Measurements from ENCODE around the gene MAB21L3. TPM values are rescaled to one million over a fixed set of nuclear protein-coding genes. Genes with fewer than 3 reads are reported as not detected.

The MAB21L3 gene
- total and polyA plus RNA-seq, 12 donors = 0.07 TPM; not detected in 11

GRCh38 chr1:116127123-116127847, 16.1 kb downstream of the MAB21L3 start:
- no peak overlapping the region for H3K4me3 ChIP-seq
- ATAC-seq = no peak
- no peak for DNase-seq
- no peaks in the 10 kb centered on the region for H3K9me3 ChIP-seq
- intact Hi-C loops (cut with DNase I) = no loop called here
- H3K36me3 ChIP-seq = no peaks in the 10 kb centered on the region
- TF ChIP-seq CTCF (IDR thresholded peaks at IDR 0.05) = no peak
- H3K27ac ChIP-seq = no peak overlapping the region
- no peaks in the 10 kb centered on the region for H3K4me1 ChIP-seq
- H3K27me3 ChIP-seq = peaks cover 0 to 7% (median 0%) of the 10 kb centered on the region in 7 donors
- WGBS, 2 donors = 83 to 88% methylated on average over 13 of the region's 13 CpGs

- intact Hi-C loops (cut with DNase I) = no loop called here
- WGBS, 2 donors = 83 to 84% methylated on average over 7 of the region's 7 CpGs
- H3K27ac ChIP-seq = no peak overlapping the region
Observed at GRCh38 chr1:116127848-116128540, 16.8 kb downstream of the MAB21L3 start.

GRCh38 chr1:116128664-116129063, 17.5 kb downstream of the MAB21L3 start:
- intact Hi-C loops (cut with DNase I) = no loop called here
- H3K4me3 ChIP-seq = no peak overlapping the region
- no peaks in the 10 kb centered on the region for H3K36me3 ChIP-seq
- H3K27me3 ChIP-seq = peaks cover 0 to 4% (median 0%) of the 10 kb centered on the region in 7 donors
- no peak for TF ChIP-seq CTCF (IDR thresholded peaks at IDR 0.05)
- WGBS, 2 donors = 85 to 94% methylated on average over 3 of the region's 3 CpGs
- ATAC-seq = no peak
- no peak for DNase-seq
- no peaks in the 10 kb centered on the region for H3K9me3 ChIP-seq
- H3K4me1 ChIP-seq = no peaks in the 10 kb centered on the region
- H3K27ac ChIP-seq = no peak overlapping the region

More at GRCh38 chr1:116127848-116128540, 16.8 kb downstream of the MAB21L3 start:
- no peak overlapping the region for H3K4me3 ChIP-seq
- ATAC-seq (no peak), DNase-seq (no peak)
- TF ChIP-seq CTCF (IDR thresholded peaks at IDR 0.05) = no peak
- H3K36me3 ChIP-seq = no peaks in the 10 kb centered on the region
- no peaks in the 10 kb centered on the region for H3K4me1 ChIP-seq
- peaks cover 0 to 4% (median 0%) of the 10 kb centered on the region in 7 donors for H3K27me3 ChIP-seq
- no peaks in the 10 kb centered on the region for H3K9me3 ChIP-seq

- H3K4me1 ChIP-seq = no peaks in the 10 kb centered on the region
- WGBS, 2 donors = 85 to 89% methylated on average over 6 of the region's 6 CpGs
- no peak for DNase-seq
- H3K27ac ChIP-seq = no peak overlapping the region
- no peaks in the 10 kb centered on the region for H3K9me3 ChIP-seq
- H3K36me3 ChIP-seq = no peaks in the 10 kb centered on the region
- no peak overlapping the region for H3K4me3 ChIP-seq
- intact Hi-C loops (cut with DNase I) = no loop called here
- no peak for ATAC-seq
- peaks cover 0 to 4% (median 0%) of the 10 kb centered on the region in 7 donors for H3K27me3 ChIP-seq
- no peak for TF ChIP-seq CTCF (IDR thresholded peaks at IDR 0.05)
Observed at GRCh38 chr1:116129537-116129936, 18.3 kb downstream of the MAB21L3 start.
